EH (cell line): Measurements from ENCODE around the gene SPG21.
"Not testable (repeated sequence)": the region's sequence is repeated elsewhere in the genome, so short reads cannot be mapped to it uniquely, and the experiment has no call there.

Source experiments
- DNase-seq: peaks from one replicate; pipeline ENCODE4 v3.0.0-alpha.2; 2015; ENCODE audit warnings: low read depth

SPG21 gene, protein sequence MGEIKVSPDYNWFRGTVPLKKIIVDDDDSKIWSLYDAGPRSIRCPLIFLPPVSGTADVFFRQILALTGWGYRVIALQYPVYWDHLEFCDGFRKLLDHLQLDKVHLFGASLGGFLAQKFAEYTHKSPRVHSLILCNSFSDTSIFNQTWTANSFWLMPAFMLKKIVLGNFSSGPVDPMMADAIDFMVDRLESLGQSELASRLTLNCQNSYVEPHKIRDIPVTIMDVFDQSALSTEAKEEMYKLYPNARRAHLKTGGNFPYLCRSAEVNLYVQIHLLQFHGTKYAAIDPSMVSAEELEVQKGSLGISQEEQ

DNA sequence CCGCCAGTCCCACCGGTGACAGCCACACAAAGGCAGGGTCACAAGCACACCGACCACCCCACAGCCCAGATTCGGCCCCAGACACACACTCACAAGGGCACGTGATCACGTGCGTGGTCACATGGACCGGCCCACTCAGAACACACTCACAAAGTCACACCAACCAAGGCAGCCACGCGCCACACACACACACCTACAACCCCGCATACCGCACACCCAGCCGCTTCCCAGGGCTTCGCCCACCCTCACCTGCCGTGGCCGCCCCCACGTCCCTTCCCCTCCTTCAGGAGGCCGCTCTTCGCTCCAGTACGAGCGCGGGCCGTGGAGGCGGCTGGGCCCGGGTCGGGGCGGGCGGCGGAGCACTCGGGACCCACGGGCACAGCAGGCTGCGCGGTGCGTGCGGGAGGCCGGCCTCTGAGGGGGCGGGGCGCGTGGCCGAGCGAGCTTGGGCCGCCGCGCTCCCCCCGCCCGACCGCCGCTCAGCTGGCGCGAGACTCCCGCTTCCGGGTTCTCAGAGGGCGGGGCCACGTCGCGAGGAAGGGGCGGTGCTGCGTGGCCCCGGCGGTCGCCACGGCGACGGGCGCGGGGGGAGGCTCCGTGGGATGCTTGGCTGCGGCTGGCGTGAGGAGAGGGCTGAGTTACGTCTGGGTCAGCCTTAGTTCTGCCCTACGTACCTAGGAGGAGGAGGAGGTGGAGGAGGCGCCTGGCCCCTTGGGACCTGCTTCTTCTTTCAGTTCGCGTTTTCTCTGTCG lies at the start of gene SPG21:
Gene SPG21 (minus strand): TSS at position 499 of the 752 bp plus-strand sequence. CDS start 6,345 bp downstream, outside the sequence.
- peak; percentile 93 for DNase-seq

DNA sequence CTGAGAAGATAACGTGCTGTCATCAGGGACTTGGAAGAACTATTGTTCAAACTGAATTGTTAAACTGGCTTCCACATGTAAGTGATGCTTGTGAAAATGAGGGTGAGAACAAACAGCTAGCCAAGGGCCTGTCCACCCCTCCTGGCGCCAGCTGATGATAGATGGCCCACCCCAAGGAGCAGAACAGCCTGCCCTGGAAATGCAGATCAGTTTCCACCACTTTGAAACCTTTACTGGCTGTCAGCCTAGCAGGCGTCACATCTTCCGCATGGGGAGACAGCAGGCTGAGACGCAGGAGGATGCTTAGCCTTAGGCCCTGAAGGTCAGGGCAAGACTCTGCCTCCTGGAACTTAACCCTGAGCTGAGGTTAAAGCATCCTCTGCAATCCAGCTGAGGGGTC lies 49.1 kb upstream of the SPG21 start:
- DNase-seq = no peak

DNA sequence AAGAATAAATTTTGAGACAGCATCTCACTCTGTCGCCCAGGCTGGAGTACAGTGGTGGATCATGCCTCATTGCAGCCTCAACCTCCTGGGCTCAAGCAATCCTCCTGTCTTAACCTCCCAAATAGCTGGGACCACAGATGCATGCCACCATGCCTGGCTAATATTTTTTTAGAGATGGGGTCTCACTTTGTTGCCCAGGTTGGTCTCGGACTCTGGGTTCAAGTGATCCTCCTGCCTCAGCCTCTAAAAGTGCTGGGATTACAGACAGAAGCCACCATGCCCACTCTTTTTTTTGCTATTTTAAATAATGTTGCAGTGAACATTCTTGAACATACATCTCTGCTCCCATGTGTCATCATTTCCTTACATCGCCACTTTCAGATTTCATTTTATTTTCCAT lies 48.7 kb upstream of the SPG21 start:
- DNase-seq = no peak

GRCh38 chr15:65037309-65037708 lies 47.6 kb upstream of the SPG21 start:
- DNase-seq = no peak

DNA sequence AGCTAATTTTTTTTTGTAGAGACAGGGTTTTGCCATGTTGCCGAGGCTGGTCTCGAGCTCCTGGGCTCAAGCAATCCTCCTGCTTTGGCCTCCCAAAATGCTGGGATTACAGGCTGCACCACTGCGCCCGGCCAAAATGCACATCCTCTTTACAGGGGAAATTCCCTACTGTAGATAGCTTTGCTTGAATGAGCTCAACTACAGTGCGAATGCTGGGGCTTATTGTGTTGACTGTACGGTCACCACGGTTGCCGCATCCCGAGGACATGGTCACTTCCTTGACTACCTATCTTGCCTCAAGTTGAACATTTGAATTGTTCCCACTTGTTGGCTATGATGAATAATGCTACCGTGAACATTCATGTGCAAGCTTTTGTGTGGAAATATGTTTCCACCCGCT lies 45.0 kb upstream of the SPG21 start:
- DNase-seq = no peak

GRCh38 chr15:65033659-65034269 lies 44.0 kb upstream of the SPG21 start:
- peak; percentile 60 for DNase-seq

DNA sequence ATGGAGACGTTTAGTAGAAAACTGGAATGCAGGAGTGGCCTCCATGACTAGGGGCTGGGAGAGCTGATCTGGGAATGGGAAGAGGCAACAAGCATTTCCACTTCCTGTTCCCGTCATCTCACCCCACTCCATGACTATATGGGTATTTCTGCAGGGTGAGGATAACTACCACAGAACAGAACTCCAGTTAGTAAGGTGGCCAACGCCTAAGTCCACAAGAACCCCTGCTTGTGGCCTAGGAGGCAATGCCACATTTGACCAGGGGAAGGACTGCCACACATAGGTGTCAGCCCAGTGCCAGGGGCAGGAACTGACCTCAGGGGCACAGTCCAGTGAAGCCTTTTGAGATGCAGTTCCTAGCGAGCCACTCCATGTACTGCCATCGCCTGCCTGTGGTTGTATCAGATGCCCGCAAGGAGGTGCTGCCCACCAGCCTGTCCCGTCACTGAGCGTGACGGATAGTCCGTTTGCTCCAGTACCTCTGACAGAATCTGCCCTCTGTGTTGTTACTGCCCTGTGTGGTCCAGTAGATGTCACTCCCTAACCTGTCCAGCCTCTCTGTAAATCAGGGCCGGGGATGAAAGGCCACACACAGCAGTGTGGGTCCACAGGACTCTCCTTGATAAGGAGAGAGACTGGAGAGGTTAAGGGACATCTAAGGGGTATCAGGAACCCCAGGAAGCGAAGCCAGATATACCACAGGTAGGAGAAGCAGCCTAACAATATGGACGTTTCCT lies 43.3 kb upstream of the SPG21 start:
- peak; percentile 69 for DNase-seq

- no peak for DNase-seq
Measured at GRCh38 chr15:65029736-65030208, 40.1 kb upstream of the SPG21 start.

- DNase-seq = peak; percentile 82
Measured at GRCh38 chr15:65028921-65029735, 39.4 kb upstream of the SPG21 start, which contains the start of gene MTFMT. Gene MTFMT, minus strand, starts transcription at chr15:65029639. Its CDS starts 26 bp downstream, at chr15:65029613.

DNA sequence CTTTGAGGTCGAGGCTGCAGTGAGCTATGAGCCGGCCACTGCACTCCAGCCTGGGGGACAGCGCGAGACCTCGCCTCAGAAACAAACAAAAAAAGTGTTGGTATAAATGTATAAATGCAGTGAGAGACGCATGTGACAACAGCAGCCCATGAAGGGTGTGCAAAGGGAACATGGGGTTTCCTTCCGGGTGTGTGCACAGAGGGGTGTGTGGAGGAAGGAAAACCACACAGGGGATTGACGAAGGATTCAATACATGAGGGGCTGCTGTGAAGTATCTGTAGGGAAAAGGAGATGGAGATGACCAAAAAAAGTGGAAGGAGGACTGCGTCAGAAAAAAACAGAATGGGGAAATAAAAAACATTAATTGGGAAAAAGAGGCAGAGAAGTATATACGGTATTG lies 38.6 kb upstream of the SPG21 start:
- DNase-seq = no peak

DNA sequence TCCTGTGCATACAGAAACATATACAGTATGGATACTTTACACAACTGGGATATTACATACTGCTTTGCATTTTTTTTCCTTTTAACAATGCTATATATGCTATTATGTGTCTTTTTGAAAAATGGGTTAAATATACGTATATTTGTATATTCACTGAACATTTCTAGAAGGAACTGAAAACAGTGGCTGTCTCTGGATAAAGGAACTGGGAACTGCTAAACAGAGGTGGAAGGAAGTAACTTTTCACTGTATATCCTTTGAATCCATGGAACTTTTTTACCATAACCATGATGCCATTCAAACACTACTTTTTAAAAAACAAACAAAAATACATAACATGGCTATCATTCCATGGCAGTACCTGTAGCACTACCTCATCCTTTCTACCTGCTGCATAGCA lies 37.9 kb upstream of the SPG21 start:
- no peak for DNase-seq

DNA sequence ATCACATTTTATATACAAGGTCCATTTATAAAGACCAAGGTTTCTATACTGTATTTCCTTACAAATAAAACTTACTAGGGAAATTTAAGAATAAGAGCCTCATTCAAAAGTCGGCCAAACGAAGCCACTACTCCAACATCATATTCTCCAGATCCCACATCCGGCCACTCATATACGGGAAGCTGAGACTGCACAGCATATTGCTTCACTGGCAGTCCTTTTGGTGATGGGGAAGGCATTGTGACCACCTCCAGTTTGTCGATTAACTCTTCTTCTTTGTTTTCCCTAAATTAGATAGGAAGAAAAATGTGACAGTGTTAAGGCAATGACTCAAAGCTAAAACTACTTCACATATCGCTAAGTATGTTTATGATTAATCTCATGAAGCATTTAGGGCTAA lies 37.0 kb upstream of the SPG21 start:
- no peak for DNase-seq

- no peak for DNase-seq
Measured at GRCh38 chr15:65021488-65021887, 31.8 kb upstream of the SPG21 start.

- no peak for DNase-seq
Measured at GRCh38 chr15:65020419-65020818, 30.7 kb upstream of the SPG21 start.

DNA sequence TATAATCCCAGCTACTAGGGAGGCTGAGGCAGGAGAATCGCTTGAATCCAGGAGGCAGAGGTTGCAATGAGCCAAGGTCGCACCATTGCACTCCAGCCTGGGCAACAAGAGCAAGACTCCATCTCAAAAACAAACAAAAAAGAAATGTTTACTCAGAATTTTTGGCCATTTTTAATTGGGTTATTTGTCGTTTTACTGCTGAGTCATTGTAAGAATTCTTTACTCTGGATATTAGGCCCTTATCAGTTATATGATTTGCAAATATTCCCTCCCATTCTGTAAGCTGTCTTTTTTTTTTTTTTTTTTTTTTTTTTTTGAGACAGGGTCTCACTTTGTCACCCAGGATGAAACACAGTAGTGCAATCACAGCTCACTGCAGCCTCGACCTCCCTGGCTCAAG lies 21.5 kb upstream of the SPG21 start:
- not testable (repeated sequence) for DNase-seq

DNA sequence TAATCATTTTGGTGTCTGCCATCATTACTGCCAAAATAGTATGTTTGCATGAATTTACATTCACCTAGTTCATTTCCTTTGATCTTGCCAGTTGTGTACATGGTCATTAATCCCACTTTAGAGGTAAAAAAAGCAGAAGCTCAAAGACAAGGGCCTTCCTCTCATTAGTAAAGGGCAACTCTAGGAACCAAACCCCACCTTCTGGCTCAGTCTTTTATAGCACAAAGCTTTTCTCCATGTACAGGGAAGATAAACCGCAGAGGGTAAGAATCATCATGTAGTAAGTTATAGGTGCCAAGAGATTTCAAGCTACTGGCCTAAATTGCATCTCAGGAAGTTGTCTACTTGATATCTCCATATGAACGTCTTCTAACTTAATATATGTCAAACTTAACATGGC lies 19.3 kb upstream of the SPG21 start:
- peak; percentile 20 for DNase-seq

GRCh38 chr15:65006876-65007275 lies 17.2 kb upstream of the SPG21 start:
- no peak for DNase-seq

GRCh38 chr15:65004993-65005392 lies 15.3 kb upstream of the SPG21 start:
- no peak for DNase-seq

GRCh38 chr15:64997745-64998375 lies 8.1 kb upstream of the SPG21 start:
- no peak for DNase-seq

DNA sequence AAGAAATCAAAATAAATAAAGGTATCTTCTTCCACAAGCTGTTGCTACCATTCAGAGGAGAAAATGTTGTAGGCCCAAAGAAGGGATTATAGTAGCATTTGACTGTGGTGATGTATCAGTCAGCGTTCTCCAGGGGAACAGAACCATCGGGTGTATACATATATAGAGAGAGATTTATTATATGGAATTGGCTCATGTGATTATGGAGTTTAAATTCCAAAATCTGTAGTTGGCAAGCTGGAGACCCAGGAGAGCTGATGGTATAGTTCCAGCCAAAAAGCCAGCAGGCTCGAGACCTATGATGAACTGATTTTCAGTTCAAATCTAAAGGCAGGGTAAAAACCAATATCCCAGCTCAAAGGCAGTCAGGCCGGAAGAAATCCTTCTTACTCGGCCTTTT lies 7.4 kb upstream of the SPG21 start:
- no peak for DNase-seq

- DNase-seq = no peak
Measured at GRCh38 chr15:64993290-64993689, 3.6 kb upstream of the SPG21 start.
